DMS153 treated with DMSO at 0.1 percent for 48 hours (cell line): ENCODE data around the gene JAML.

Experiments used
- DNase-seq: peaks from one replicate; lab custom pipeline; 2025; ENCODE audit not compliant: unreplicated experiment; lab: John Stamatoyannopoulos, UW

JAML gene

GRCh38 chr11:118240999-118241763 is 16.4 kb upstream of the JAML start:
- no peak for DNase-seq

DNA sequence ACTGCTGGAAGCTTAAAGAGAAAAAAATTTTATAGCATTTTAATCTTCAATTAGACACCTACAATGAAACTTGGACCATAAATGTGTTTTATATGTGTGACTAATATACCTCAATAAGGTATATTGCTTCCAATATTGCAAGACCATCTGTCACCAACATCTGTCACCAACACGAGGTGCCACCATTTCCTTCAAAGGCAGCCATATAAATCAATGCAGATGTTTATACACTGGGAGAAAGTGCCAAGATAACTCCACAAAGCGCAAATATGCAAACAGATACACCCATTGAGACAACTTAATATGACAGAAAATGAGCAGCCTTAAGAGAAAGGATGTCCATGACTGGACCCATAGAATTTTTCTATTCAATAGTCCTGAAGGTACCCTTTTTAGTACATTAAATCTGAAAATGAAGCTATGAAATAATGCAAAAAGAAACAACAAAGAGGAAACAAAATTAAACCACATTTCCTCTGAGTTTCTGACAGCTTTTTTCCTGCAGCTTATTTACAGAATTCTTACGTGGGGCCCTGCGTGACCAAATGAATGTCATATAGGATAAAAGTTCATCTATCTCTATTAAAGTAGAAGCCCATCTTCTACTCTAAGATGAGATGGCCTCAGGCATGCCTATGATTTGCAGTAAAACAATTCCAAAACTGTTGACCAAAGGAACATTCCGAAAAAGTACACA is 14.8 kb upstream of the JAML start:
- DNase-seq: no peak

GRCh38 chr11:118238929-118239328 is 14.1 kb upstream of the JAML start:
- no peak for DNase-seq

DNA sequence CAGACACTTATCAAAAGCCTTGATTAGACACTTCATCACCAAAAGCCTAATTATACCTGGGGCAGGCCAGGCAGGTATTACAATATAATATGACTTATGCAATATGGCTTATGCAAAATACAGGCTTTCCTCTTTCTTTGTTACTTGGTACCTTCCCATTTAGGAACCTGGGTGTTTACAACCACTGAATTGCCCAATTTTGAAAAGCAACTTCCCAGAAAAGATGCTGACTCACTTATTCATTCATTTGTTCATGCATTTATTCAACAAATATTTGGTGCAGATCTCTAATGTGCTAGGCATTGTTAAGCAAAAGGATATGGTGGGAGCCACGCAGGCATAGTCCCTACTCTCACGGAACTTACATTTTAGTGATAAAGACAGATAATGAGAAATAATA is 13.6 kb upstream of the JAML start:
- DNase-seq: no peak

- DNase-seq: no peak
Observed at GRCh38 chr11:118236170-118236569, 11.4 kb upstream of the JAML start.

- no peak for DNase-seq
Observed at GRCh38 chr11:118234833-118235232, 10.0 kb upstream of the JAML start.

- no peak for DNase-seq
Observed at GRCh38 chr11:118233850-118234249, 9.0 kb upstream of the JAML start.

- no peak for DNase-seq
Observed at GRCh38 chr11:118233377-118233776, 8.6 kb upstream of the JAML start.

DNA sequence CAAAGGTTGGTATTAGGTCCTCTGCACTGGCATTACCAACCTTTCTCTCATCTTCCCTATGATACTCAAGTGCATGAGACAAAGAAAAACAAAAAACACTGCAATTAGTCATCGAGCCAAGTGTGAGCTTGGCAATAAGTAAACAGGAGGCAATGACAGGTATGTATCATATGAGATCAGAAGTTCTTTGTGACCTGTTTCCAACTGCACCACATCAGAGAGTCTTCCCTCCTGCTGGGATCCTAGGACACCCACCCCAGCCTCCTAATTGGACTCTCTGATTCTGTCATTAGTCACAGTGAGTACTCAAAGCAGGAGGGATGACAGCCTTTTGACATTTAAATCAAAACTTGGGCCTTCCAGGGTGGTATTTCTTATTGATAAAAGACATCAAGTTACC is 7.8 kb upstream of the JAML start:
- no peak for DNase-seq

GRCh38 chr11:118231461-118231860 is 6.7 kb upstream of the JAML start:
- no peak for DNase-seq

DNA sequence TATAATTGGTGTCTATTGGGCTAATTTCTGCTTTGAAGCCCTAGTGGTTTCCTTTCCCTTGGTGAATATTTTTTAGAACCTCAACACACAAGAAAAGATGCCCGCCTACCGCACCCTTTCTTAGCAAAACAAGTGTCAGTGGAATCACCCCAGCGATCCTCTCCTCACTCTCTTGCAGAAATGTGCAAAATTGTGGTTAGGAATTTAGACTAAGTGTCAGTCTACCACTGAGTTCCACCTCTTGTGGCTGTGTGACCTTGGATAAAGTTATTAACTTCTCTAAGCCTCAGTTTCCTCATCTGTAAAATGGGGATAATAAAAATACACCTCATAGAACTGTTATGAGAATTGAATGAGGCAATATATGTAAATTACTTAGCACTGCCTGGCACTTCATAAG is 5.3 kb upstream of the JAML start:
- no peak for DNase-seq

DNA sequence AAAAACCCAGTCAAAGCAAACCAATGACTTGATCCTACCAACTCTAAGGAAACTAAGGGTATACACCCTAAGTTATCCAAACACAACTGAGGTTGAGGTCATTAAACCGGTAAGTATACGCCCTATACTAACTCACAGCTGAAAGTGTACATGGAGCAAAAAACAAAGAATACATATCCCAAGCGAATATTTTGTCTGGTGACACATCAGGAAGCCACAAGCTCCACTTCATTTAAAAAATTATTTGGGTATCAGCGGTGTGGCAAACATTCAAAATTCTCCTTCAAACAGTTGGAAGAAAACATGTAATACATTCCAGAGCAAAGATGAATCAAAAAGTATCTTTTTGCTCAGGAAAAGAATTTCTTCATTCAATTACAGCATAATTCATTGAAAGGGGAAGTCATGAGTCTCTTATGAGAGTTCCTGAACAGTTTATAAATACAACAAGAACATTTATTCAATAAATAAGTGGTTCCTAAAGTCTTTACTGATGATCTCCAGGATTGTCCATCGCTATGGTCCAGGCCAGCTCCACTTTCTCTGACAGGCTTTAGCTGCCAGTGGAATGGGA is 4.5 kb upstream of the JAML start:
- DNase-seq: no peak

GRCh38 chr11:118227865-118228785 is 3.3 kb upstream of the JAML start:
- DNase-seq: no peak

- no peak for DNase-seq
Observed at GRCh38 chr11:118226781-118227180, 2.0 kb upstream of the JAML start.

DNA sequence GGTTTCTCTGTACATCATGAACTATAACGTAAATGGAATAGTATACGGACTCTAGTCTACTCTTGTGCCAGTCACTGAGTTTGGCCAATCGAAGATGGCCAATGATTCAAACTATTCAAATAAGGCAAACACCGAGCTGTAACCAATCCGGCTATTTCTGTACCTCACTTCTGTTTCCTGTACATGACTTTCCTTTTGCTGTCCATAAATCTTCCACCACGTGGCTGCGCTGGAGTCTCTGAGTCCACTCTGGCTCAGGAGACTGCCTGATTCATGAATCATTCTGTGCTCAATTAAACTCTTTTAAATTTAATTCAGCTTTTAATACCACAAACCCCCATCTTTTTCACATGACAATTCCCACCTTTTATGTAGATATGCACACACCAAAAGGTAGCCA is 1.5 kb upstream of the JAML start:
- no peak for DNase-seq

GRCh38 chr11:118223992-118224391 is 819 bp downstream of the JAML start:
- no peak for DNase-seq

- no peak for DNase-seq
Observed at GRCh38 chr11:118223570-118223969, 1.2 kb downstream of the JAML start.

DNA sequence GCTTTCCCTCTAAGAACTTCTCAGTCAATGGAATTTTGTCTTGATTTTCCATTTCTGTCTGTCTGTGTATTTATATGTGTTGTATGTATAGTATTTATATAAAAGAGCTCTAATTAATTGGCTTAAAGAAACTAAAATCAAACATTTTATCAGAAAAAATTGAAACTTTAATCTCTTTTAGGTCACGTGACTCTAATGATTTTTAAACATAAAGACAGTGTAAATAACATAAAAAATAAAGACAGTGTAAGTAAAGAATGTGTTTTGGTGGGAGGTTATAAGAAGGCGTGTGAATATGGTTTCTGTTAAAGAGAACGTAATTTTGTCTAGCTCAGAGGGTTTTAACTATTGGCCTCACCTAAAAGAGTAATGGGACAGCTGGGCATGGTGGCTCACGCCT is 2.4 kb downstream of the JAML start:
- no peak for DNase-seq

DNA sequence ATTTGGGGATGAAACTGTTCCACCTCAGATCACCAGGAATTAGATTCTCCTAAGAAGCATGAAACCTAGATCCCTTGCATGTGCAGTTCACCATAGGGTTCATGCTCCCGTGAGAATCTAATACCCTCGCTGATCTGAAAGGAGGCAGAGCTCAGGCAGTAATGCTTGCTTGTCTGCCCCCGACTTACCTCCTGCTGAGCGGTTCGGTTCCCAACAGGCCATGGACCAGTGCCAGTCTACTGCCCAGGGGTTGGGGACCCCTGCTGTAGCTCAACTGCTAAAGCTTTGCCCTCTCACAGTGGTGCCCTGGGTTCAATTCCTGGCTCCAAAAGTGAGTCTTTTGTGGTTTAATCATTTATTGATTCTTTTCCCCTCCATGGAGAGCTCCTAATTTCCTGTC is 3.4 kb downstream of the JAML start:
- DNase-seq: no peak

- DNase-seq: no peak
Observed at GRCh38 chr11:118219732-118220131, 5.1 kb downstream of the JAML start.

DNA sequence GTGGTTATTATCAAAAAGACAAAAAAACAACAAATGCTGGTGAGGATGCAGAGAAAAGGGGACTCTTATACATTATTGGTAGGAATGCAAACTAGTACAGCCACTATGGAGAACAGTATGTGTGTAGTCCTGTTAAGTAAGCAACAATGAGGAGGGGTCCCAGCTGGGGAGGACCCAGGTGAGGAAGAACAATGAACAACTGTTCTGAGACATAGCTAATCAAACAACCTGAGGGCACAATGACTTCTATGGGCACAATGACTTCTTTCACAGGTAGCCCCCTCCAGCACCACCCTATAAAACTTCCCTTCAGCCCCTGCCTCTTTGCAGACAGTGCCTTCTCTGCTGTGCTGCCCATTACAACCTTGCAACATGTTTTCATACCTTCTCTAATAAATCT is 5.6 kb downstream of the JAML start:
- no peak for DNase-seq
